Right renal cortex interstitium (tissue), 3 donors: ENCODE measurements around the gene TNFRSF1A. TPM values are rescaled to one million over a fixed set of nuclear protein-coding genes. Genes with fewer than 3 reads are reported as not detected.
"Not testable (repeated sequence)": the region's sequence is repeated elsewhere in the genome, so short reads cannot be mapped to it uniquely, and the experiment has no call there.

Experiments
- DNase-seq, 3 donors: peaks; one replicate each; pipeline ENCODE4 v3.0.0-alpha.2; 2013; ENCODE audit warnings: low read depth in 3 of 3, low spot score in 2 of 3
- polyA plus RNA-seq, 3 donors: library from polyadenylated mRNA; unstranded; fragments of 120-200 nt; gene quantifications; one replicate each; pipeline ENCODE4 v1.2.1, GENCODE V29; 2013; ENCODE audit not compliant: insufficient read length in 3 of 3

TNFRSF1A gene
- polyA plus RNA-seq, 3 donors = 86.6 to 103 (median 101) TPM

DNA sequence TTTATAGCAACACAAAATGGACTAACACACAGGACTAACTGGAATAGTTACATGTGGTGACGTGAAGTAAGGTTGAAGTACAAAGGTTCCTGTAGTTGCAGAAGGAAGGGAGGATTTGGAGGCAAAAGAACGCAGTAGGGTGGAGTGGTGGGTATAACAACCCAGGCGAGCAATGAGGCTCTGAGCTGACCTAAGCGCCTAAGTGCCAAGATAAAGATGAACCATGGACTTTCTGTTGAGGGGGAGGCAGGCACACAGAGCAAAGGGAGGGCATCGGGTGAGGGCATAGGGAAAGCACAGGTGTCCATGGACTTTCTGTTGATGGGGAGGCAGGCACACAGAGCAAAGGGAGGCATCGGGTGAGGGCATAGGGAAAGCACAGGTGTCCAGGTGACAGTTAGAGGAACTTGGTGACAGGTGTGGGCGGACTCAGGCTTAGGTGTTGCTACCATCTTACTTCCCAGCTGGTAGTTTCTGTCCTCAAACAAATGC is 18.2 kb upstream of the TNFRSF1A start:
- DNase-seq = no peak

DNA sequence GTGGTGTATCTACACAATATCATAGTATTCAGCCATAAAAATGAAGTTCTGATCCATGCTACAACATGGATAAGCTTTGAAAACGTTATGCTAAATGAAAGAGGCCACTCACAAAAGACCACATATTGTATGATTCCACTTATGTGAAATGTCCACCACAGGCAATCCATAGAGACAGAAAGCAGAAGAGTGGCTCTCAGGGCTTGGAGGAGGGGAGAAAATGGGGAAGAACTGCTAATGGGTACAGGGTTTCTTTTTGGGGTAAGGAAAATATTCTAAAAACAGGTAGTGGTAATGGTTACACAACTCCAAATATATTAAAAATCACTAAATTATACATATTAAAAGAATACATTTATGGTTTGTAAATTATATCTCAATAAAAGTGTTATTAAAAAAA is 17.0 kb upstream of the TNFRSF1A start:
- DNase-seq = no peak

DNA sequence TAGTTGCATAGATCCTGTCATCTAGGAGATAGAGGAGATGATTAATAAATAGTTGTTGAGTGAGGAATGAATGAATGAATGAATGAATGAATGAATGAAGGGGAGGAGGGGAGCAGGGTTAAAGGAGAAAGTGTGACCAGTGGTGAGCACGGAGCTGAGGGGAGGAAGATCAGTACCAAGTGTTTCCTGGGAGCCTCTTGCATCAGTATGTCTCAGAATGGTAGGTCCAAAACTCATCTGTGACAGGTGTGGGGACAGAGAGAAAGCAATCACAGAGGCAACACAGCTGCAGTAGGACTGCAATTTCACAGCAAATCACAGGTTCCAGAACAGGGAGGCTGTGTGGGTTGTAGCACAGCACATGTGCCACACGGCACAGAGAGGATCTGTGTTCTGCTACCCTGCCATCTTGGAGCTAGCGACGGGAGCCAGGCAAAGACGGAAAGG is 14.5 kb upstream of the TNFRSF1A start:
- no peak for DNase-seq

DNA sequence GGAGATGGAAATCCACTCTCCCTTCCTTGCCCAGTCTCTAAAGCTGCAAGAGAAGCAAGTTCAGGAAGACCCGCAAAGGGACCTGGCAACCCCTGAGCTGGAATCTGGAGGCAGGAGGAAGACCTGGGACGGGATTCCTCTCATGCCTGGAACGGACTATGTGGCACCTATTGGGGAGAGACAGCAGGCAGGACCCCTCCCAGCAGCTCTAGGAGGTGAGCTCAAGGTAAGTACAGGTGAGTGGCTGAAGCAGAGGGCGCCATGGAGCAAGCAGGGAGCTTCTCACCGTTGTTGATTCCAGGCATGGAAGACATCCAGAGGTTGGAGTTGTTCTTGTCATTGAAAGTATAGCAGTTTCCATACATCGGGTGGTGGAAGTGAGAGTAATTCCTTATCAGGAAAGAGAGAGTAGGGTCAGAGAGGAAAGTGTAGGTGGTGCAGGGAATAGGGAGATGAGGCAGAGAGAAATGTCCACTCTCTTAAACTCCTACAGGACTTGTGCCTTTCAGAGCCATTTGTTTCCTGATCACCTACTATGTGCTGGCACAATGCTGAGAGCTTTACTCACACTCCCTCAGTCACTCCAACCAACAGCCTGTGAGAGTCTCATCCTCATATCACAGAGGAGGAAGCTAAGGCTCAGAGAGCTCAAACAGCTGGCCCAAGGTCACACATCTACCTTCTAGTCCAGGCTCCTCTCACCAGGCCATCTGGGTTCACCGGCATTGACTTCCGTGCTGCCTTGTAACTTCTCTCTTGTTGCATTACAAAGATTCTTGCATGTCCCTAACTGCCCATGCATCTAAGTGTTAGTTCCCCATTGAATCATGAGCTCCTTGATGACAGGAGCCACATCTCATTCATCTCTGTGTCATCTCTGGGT is 13.9 kb upstream of the TNFRSF1A start:
- no peak for DNase-seq

DNA sequence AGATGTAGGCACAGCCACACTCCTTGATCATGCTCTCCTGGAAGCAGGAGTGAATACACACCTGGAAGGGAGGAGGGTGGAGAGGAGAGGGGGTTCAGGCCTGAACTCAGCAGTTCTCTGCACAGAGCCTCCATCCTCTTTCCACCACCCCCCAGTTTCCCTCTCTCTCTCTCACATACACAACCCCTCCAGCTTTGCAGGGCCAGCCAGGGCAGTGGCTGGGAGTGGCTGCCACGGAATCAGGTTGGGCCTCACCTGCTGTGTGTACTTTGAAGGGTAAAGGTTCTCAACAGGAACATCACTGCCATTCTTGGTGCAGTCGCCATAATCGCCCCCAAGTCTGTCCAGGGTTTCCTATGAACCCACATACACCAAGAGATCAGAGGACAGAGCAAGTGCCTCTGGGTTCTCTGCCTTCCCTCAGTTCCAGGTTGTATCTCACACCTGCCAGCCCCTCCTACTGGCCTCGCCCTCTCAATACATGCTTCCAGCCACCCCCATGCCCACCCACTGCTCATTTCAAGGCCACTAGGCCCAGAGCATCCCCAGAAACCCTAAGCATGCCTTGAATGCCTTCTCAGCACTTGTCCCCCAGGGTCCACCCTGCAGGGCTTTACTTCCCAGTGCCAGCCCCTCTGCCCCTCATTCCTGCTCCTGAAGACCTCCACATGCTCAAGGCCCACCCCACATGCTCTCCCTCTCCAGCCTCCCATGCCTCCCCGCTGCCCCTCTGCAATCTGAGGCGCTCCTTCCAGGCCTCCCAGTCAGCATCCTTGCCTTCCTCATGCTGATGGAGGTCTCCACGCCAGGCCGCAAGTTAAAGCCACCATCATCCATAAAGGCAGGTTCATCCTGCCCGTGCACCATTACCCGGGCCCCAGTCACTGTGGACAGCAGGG is 12.9 kb upstream of the TNFRSF1A start:
- DNase-seq = no peak

DNA sequence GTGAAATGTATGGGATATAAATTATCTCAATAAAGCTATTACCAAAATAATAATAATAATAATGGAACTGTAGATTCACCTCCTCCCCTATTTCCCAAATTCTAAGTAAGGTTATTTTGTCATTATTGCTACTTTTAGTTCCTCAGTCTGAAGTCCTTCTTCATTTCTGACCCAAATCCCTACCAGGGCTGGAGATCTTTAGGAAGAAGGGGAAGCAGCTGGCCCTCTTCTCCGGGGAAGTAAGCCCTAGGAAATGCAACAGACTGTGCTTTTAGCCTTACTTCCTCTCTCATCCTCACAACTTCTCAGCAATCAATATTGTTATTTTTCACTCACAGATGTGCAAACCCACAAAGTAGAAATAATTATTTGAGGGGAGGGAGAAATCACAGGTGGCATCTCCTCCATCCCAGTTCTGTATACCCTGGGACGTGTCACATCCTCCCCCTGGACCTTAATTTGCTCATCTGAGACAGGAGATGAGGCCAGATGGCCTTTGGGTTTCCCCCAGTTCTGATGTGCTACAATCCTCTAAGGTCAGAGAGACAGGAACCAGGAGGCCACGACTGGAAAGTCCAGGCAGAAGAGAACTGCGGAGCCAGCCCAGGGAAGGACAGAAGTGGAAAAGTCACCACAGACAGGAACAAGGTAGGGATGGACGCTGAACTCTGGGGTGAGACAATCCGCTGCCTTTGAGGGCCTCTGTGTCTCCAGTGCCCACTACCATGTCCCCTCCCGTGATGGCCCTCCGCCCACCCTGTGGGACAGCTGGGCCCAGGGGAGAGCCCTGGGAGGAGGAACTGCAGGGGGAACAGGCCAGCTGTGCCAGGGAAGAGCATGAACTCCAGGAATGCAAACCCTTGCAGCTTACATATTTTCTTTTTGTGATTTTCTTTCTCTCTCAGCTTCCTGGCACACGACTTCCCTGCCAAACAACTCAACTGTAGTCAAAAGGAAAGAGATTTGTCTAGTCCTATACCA is 10.6 kb upstream of the TNFRSF1A start:
- no peak for DNase-seq

DNA sequence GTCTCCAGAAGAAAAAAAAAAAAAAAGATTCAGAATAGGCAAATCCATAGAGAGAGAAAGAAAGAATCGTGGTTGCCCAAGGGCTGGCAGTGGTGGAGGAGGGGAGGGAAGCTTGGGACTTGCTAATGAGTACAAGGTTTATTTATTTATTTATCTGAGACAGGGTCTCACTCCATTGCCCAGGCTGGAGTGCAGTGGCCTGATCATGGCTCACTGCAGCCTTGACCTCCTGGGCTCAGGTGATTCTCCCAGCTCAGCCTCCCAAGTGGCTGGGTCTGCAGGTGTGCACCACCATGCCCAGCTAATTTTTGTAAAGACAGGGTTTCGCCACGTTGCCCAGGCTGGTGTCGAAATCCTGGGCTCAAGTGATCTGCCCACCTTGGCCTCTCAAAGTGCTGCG is 9.7 kb upstream of the TNFRSF1A start:
- no peak for DNase-seq

DNA sequence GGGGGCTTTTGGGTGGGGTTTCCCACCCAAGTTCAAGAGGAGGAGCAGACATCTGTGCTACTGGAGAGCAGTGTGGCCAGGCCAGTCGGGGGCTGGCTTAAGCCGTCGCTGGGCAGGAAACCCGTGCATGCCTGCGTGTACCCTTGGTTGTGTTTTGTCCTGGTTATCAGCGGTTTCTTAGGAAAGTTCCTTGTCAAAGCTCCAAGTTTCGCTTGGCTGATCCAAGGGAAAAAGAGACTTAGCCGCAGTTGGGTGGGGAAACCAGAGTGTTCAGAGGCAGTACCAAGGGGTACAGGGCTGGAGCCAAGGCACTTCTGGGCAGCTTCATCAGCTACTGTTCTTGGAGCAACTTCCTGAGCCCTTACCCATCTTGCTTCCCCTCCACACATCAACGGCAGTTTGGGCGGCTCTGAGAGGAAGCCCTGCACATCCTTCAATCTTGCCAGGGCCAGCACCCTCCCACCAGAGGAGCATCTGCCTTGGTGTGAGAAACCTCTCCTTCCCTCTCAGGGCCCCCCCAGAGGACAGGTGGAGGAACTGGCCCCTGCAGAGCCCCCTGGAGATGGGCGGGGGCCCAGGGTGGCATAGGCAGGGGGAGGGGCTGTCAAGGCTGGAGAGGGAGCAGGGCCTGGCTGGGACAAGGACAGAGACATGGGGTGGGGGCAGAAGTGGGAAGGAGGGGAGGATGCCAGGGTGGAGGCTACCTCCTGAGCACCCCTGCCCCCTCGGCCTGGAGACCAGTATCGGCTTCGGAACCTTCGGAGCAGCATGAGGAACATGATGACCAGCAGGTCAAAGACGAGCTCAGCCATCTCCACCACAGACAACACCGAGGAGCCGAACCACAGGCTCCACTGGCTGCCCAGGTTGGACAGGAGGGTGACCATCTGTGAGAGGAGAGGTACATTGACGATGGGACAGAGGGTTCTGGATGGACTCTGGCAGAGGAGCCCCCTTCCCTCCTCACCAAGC is 5.8 kb upstream of the TNFRSF1A start:
- DNase-seq = no peak

DNA sequence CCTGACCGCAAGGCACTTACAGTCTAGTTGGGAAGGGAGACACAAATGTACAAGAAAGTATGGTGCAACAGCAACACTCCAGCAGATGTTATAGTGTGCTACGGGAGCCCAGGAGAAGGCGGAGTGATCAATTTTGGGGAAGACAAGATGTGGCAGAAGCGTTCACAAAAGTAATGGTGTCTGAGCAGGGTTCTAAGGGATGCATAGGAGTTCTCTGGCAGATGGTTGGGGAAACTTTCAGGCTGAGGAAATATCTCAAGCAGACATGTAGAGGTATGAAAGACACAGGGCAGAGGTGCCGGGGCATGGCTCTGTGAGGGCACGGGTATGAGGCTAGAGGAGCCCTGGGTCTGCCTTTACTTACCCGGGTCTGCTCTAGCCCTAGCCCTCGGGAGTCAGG is 5.1 kb upstream of the TNFRSF1A start:
- DNase-seq = no peak

DNA sequence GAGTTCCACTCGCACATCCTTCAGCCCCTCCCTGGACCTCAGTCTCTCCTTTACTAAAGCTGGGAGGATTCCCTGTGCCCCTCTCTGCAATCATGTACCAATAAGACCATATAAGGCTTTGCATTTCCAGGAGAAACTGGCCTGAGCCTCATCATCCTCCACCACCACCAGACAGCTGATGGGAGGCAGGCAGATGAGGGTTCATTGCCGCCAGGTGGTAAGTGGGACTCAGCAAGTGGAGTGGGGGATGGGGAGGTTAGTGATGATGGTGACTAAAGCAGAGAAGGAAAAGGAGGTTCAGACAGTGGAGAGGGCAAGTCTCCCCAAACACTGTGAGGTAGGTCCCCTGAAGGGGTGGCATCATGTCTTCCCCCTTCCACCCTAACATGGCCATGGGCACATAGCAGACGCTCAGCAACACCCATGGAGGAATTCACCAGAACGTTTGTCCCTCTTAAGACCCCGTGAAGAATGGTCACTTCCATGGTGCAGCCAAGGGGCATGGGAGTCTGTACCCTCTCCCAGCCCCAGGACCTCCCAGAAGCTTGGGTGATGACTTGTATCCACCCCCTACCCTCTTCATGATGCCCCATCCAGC is 4.5 kb upstream of the TNFRSF1A start:
- no peak for DNase-seq

DNA sequence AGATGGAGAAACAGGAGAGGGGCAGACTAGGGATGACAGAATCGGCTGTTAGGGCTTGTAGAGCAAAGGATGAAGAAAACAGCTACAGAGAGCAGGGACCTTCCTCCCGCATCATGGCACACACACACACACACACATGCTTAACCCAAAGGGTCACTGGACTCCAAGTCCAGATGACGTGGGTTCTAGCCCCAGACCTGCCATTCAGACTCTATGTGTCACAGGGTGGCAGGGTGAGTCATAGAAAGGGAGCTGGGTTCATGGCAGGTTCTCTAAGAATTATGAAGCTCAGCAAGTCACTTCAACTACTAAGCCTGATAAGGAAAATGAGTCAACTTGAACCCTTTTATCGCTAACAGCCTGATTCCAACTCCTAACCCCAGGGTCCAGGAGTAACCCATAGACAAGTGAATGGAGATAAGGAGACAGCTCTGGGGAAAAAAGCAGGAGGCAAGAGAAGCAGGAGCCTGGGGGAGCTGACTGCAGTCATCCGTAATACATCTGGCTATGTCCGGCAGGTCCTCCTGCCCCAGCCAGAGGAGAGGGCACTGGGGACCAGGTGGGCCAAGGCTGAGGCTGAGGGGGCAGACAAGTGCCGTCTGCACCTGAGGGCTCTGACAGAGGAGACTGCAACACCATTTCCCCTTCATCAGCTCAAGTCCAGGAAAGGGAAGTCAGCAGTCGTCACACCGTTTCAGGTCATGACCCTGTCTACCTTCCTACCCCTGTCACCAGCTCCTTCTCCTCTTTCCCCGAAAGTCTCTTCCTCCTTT is 3.6 kb upstream of the TNFRSF1A start:
- no peak for DNase-seq

DNA sequence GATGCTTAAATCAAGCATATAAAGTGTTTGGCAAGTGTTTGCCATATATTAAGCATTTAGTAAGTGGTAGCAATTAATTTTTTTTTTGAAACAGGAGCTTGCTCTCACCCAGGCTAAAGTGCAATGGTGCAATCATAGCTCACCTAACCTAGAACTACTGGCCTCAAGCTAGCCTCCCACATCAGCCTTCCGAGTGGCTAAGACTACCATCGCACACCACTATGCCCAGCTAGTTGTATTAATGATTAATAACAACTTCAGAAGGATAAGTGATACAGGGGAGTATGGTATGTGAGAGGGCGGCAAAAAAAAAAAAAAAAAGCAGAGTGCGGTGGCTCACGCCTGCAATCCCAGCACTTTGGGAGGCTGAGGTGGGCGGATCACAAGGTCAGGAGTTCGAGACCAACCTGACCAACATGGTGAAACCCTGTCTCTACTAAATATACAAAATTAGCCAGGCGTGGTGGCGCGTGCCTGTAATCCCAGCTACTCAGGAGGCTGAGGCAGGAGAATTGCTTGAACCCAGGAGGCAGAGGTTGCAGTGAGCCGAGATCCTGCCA is 2.3 kb upstream of the TNFRSF1A start:
- not testable (repeated sequence) for DNase-seq

DNA sequence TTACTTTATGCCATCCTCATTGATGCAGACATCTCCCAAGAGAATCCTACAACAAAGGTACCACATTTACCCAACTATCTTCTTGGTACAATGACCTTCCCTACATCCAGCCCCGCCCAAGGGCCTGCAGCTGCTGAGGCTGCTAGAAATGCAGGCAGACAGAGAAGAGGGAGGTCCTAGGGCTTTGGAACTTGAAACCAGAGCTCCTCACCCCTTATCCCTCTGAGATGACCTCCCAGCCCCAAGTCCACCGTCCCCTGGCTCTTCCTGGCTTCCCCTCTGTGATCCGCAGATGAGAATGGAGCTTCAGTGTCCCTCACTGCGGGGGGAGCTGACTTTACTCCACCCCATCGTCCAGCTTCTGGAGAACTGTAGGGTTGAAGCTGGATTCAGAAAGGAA is 1.6 kb upstream of the TNFRSF1A start:
- no peak for DNase-seq

DNA sequence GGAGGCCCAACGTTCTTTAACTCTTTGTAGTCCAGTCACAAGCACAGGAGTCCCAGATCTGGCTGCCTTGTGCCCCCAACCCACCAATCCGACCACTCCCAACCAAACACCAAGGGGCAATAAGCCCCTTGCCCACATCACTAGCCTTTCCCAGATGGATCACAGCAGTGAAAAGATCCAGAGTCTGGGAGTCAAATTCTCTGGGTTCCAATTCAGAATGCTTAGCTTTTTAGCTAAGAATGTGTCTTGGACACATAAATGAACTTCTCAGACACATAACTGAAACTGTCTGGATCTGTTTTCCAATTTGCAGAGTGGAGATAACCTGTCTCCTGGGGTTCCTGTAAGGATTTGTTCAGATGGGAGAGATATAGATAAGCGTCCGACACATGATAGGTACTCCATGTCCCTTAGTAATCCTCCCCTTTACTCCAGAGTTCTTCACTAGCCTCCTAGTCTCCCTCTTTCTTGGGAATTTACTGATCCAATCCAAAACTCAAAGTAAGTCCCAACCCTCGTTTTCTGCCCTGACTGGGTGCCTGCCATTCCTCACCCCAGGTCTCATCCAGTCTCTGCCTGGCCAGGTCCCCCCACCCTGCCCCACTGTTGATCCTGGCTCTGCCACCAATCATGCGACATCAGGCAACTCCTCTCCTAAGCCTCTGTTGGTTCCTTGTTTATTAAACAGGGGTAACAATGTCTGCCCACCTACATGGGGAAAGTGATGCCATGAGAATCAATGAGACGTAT is 439 bp upstream of the TNFRSF1A start:
- DNase-seq = no peak

DNA sequence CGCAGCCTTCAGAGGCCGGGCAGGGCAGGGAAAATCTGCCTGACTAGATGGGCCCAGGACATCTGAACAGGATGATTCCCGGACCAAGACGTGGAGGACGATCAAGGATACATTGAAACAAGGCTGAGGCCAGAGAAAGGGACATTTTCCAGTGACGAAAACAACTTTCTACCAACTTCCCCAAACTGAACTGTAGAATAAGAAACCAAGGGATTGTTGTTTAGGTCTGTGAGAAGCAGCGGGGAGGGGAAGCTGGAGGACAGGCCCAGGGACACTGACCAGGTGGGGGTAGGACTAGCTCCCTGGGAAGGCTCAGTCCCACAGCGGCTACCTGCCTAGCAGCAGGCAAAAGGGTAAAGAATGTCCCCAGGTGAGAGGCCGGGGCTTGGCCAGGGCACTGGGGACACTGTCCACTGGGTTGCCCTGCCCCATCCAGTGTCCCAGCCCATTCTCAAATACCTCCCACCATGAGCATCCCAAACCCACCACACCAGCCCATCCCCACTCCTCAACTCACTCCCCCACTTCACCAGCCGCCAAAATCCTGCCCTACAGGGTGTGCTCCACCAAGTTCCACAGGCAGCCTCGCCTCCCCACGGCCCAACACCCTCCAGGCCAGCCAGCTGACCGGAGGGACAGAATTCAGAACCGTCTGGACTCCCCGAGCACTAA is 995 bp downstream of the TNFRSF1A start:
- DNase-seq = no peak

DNA sequence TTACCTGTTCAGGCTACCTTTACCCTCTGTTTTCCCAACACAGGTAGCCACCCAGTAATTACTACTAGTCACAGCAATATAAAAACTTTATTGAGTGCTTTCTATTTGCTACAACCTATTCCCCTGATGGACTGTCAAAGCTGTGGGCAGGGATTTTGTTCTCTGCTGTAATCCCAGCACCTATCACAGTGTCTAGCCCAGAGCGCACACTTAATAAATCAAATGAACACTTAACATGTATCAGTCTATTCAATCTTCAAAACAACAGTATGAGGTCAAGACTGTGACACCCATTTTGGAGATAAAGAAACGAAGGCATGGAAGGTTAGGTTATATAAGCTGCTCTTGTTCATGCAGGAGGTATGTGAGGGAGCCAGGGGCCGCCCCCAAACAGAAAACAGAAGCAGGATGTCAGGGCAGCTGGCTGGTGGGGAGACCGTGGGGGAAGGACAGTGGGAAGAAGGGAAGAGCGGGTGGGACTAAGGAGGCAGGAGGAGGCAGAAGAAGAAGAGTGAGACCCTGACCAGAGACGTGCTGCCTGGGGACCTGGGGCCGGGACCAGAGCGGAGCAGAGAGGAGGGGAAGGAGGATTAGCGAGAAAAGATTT is 1.7 kb downstream of the TNFRSF1A start:
- DNase-seq = no peak
